Measurements from ENCODE around the gene MIER2.
"Not testable (repeated sequence)": the region's sequence is repeated elsewhere in the genome, so short reads cannot be mapped to it uniquely, and the experiment has no call there.

Gene MIER2

DNA sequence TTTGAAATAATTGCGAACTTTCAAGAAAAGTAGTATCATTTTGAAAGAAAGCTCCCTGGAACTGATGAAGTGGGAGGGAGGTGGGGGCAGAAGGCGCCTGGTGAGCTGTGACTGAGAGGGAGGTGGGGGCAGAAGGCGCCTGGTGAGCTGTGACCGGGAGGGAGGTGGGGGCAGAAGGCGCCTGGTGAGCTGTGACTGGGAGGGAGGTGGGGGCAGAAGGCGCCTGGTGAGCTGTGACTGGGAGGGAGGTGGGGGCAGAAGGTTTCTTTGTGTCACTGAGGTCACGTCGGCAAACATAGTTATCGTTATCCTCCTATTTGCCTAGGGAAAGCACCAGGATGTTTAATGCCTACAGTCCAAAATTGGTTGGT, 40.2 kb upstream of the MIER2 start:
- Histone ChIP-seq H3K4me2 (ENCODE audit: low read depth, low read length) (no peak overlapping the region), H3K4me1 (ENCODE audit: low read length) (no peaks in the 10 kb centered on the region), H2AFZ (ENCODE audit: low read length) (no peak overlapping the region), H3K9me2 (replicated peaks; ENCODE audit: insufficient read depth, low read length) (no peaks in the 10 kb centered on the region), H4K20me1 (ENCODE audit: insufficient read depth, low read length) (no peaks in the 10 kb centered on the region), H3K4me3 (ENCODE audit: low read length) (no peak overlapping the region), H3K36me3 (replicated peaks; ENCODE audit: insufficient read depth, low read length) (no peaks in the 10 kb centered on the region), H3K27me3 (replicated peaks; ENCODE audit: insufficient read depth, low read length) (peaks cover 75% of the 10 kb centered on the region), H3K27ac (ENCODE audit: low read length) (no peak overlapping the region), H3K9ac (ENCODE audit: low read length) (no peak overlapping the region), H3F3A (ENCODE audit: insufficient read depth, low read length) (no peaks in the 10 kb centered on the region), H3K9me3 (replicated peaks; ENCODE audit: insufficient read depth, low read length) (no peaks in the 10 kb centered on the region), H3K79me2 (ENCODE audit: low read length) (no peaks in the 10 kb centered on the region)
- TF ChIP-seq, protein P1, sequence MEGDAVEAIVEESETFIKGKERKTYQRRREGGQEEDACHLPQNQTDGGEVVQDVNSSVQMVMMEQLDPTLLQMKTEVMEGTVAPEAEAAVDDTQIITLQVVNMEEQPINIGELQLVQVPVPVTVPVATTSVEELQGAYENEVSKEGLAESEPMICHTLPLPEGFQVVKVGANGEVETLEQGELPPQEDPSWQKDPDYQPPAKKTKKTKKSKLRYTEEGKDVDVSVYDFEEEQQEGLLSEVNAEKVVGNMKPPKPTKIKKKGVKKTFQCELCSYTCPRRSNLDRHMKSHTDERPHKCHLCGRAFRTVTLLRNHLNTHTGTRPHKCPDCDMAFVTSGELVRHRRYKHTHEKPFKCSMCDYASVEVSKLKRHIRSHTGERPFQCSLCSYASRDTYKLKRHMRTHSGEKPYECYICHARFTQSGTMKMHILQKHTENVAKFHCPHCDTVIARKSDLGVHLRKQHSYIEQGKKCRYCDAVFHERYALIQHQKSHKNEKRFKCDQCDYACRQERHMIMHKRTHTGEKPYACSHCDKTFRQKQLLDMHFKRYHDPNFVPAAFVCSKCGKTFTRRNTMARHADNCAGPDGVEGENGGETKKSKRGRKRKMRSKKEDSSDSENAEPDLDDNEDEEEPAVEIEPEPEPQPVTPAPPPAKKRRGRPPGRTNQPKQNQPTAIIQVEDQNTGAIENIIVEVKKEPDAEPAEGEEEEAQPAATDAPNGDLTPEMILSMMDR (IDR thresholded peaks at IDR 0.05; ENCODE audit: low read length), result no peak
- TF ChIP-seq EZH2 (optimal IDR thresholded peaks at IDR 0.05; ENCODE audit: low read depth, low read length) (no peak), EZH2phosphoT487 (IDR thresholded peaks at IDR 0.05; ENCODE audit: low read length) (no peak)
- no peak for DNase-seq

DNA sequence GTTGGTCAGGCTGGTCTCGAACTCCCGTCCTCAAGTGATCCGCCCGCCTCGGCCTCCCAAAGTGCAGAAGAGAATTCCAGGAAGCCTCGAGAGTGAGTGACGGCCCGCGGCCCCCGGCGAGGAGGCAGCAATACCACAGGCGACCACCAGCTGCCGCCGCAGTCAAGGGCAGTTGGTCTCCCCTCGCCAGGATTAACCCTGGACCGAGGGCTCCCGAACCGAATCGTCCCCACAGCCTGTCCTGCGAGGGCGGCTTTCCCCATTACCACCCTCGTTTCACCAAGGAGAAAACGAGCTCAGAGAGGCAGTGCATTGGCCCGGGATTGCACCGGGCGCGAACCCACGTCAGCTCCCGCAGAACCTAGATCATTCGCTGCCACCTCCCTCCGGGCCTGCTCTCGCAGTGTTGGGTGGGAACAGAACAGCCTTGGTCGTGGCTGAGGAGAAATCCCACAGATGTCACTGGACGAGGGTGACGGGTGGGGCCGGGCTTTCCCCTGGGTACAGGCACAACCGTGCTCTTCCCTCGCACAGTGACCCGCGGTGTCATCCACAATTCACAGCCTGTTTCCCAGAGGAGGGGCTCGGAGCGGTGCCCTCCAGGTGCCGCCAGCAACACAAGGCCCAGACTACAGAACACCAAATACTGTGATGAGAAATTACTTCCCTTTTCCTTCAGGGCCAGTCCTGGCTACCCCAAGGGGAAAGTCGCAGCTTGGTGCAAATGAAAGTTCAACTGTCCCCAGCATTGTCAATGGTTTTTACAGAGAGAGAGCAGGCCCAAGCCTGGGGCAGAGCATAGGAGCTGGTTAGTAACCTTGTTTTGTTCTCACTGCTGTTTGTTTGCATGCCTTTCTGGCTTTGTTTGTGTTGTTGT, 39.6 kb upstream of the MIER2 start:
- TF ChIP-seq EZH2phosphoT487 (IDR thresholded peaks at IDR 0.05; ENCODE audit: low read length) (no peak), EZH2 (optimal IDR thresholded peaks at IDR 0.05; ENCODE audit: low read depth, low read length) (peak; percentile 89)
- TF ChIP-seq, protein P1 (IDR thresholded peaks at IDR 0.05; ENCODE audit: low read length), result peak; percentile 31; the same call in 1 of the 2 replicates
- Histone ChIP-seq H3K9me2 (replicated peaks; ENCODE audit: insufficient read depth, low read length) (no peaks in the 10 kb centered on the region), H3K4me1 (ENCODE audit: low read length) (no peaks in the 10 kb centered on the region), H4K20me1 (ENCODE audit: insufficient read depth, low read length) (no peaks in the 10 kb centered on the region), H2AFZ (ENCODE audit: low read length) (no peak overlapping the region), H3K4me2 (ENCODE audit: low read depth, low read length) (no peak overlapping the region), H3K79me2 (ENCODE audit: low read length) (no peaks in the 10 kb centered on the region), H3K36me3 (replicated peaks; ENCODE audit: insufficient read depth, low read length) (no peaks in the 10 kb centered on the region), H3K9me3 (replicated peaks; ENCODE audit: insufficient read depth, low read length) (no peaks in the 10 kb centered on the region), H3K27me3 (replicated peaks; ENCODE audit: insufficient read depth, low read length) (peaks cover 74% of the 10 kb centered on the region), H3K9ac (ENCODE audit: low read length) (no peak overlapping the region), H3K27ac (ENCODE audit: low read length) (no peak overlapping the region), H3F3A (ENCODE audit: insufficient read depth, low read length) (no peaks in the 10 kb centered on the region), H3K4me3 (ENCODE audit: low read length) (no peak overlapping the region)
- DNase-seq, result no peak

DNA sequence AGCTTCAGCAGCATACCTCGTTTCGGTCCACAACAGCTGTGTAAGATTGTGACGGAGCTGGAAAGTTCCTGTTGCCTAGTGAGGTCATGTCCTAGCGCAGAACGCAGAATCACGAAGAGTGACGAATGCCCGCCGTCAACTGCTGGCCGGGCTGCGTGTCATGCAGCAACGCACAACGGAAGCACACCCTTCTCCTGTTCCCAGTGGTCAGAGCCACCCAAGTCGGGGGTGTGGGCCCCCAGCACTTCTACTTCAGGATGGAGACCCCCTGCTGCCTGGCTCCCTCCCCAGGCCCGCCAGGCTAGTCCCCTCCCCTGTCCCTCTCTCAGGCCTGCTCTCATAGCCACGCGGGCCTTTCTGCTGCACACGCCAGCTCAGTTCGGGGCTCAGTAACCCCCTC, 38.4 kb upstream of the MIER2 start:
- Histone ChIP-seq H3K9me3 (replicated peaks; ENCODE audit: insufficient read depth, low read length) (no peaks in the 10 kb centered on the region), H3F3A (ENCODE audit: insufficient read depth, low read length) (no peaks in the 10 kb centered on the region), H3K79me2 (ENCODE audit: low read length) (no peaks in the 10 kb centered on the region), H3K9me2 (replicated peaks; ENCODE audit: insufficient read depth, low read length) (no peaks in the 10 kb centered on the region), H2AFZ (ENCODE audit: low read length) (no peak overlapping the region), H3K4me3 (ENCODE audit: low read length) (no peak overlapping the region), H3K27me3 (replicated peaks; ENCODE audit: insufficient read depth, low read length) (peaks cover 74% of the 10 kb centered on the region), H3K36me3 (replicated peaks; ENCODE audit: insufficient read depth, low read length) (no peaks in the 10 kb centered on the region), H3K4me1 (ENCODE audit: low read length) (no peaks in the 10 kb centered on the region), H3K4me2 (ENCODE audit: low read depth, low read length) (no peak overlapping the region), H4K20me1 (ENCODE audit: insufficient read depth, low read length) (no peaks in the 10 kb centered on the region), H3K9ac (ENCODE audit: low read length) (no peak overlapping the region), H3K27ac (ENCODE audit: low read length) (no peak overlapping the region)
- DNase-seq, result no peak
- no peak for TF ChIP-seq EZH2 (optimal IDR thresholded peaks at IDR 0.05; ENCODE audit: low read depth, low read length)
- TF ChIP-seq EZH2phosphoT487 (IDR thresholded peaks at IDR 0.05; ENCODE audit: low read length), result no peak
- TF ChIP-seq, protein P1 (IDR thresholded peaks at IDR 0.05; ENCODE audit: low read length), result no peak

DNA sequence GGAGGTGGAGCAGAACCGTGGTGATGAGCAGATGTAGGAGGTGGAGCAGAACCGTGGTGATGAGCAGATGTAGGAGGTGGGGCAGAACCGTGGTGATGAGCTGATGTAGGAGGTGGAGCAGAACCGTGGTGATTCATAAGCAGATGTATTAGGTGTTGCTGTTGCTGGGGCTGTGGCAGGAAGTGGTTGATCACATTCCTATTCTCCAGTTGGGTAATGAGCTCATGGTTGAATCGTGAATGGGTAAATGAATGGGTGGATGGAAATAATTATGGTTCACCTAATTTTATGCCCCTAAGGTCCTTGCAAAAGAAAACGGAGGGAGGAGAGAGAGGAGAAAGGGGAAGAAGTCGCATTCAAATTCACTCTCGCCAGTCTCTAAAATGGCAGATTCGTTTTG, 38.0 kb upstream of the MIER2 start:
- H3K27ac ChIP-seq (ENCODE audit: low read length); H3K4me3 ChIP-seq (ENCODE audit: low read length); H3K9ac ChIP-seq (ENCODE audit: low read length); DNase-seq; H3K36me3 ChIP-seq (replicated peaks; ENCODE audit: insufficient read depth, low read length); H4K20me1 ChIP-seq (ENCODE audit: insufficient read depth, low read length); H3K9me3 ChIP-seq (replicated peaks; ENCODE audit: insufficient read depth, low read length); H3K4me2 ChIP-seq (ENCODE audit: low read depth, low read length); H3F3A ChIP-seq (ENCODE audit: insufficient read depth, low read length); H3K4me1 ChIP-seq (ENCODE audit: low read length); H3K9me2 ChIP-seq (replicated peaks; ENCODE audit: insufficient read depth, low read length); H3K79me2 ChIP-seq (ENCODE audit: low read length); H2AFZ ChIP-seq (ENCODE audit: low read length): not testable (repeated sequence)
- H3K27me3 ChIP-seq (replicated peaks; ENCODE audit: insufficient read depth, low read length), result peaks cover 74% of the 10 kb centered on the region

DNA sequence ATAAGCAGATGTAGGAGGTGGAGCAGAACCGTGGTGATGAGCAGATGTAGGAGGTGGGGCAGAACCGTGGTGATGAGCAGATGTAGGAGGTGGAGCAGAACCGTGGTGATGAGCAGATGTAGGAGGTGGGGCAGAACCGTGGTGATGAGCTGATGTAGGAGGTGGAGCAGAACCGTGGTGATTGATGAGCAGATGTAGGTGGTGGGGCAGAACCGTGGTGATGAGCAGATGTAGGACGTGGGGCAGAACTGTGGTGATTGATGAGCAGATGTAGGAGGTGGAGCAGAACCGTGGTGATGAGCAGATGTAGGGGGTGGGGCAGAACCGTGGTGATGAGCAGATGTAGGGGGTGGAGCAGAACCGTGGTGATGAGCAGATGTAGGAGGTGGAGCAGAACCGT, 37.3 kb upstream of the MIER2 start:
- H3K36me3 ChIP-seq (replicated peaks; ENCODE audit: insufficient read depth, low read length); H3K4me3 ChIP-seq (ENCODE audit: low read length); H4K20me1 ChIP-seq (ENCODE audit: insufficient read depth, low read length); H3F3A ChIP-seq (ENCODE audit: insufficient read depth, low read length); H2AFZ ChIP-seq (ENCODE audit: low read length); H3K9me2 ChIP-seq (replicated peaks; ENCODE audit: insufficient read depth, low read length); H3K4me2 ChIP-seq (ENCODE audit: low read depth, low read length); H3K79me2 ChIP-seq (ENCODE audit: low read length); H3K9ac ChIP-seq (ENCODE audit: low read length); DNase-seq; H3K27ac ChIP-seq (ENCODE audit: low read length); H3K9me3 ChIP-seq (replicated peaks; ENCODE audit: insufficient read depth, low read length); H3K4me1 ChIP-seq (ENCODE audit: low read length): not testable (repeated sequence)
- H3K27me3 ChIP-seq (replicated peaks; ENCODE audit: insufficient read depth, low read length), result peaks cover 71% of the 10 kb centered on the region

Measured in MM.1S (cell line).